B cell (primary cell): ENCODE data around the gene TCHHL1. TPM values are rescaled to one million over a fixed set of nuclear protein-coding genes. Genes with fewer than 3 reads are reported as not detected.

Experiments used
- ATAC-seq: fragments of 200-7000 bp; cut with Tn5 transposase; one replicate; pipeline ENCODE4 v1.10.0; 2021; ENCODE audit warnings: low read depth, mild to moderate bottlenecking, moderate number of reproducible peaks, moderate library complexity
- CTCF ChIA-PET: fragments of 350-600 bp; sonication (Branson Sonifier 250); formaldehyde crosslinking; loops from one replicate; lab custom pipeline; 2021; ENCODE audit warnings: antibody characterized with exemption, inconsistent platforms; lab: Charles Lee
- POLR2A ChIA-PET: fragments of 350-600 bp; sonication (Branson Sonifier 250); formaldehyde crosslinking; loops from one replicate; lab custom pipeline; 2021; ENCODE audit warnings: antibody characterized with exemption; lab: Charles Lee
- DNase-seq: peaks from one replicate; pipeline ENCODE4 v3.0.0; 2013
- H2AFZ ChIP-seq: 2 replicates; pipeline ENCODE4 v1.6.1; 2012; ENCODE audit warnings: mild to moderate bottlenecking, low read depth, low read length; ENCODE audit not compliant: insufficient read depth, poor library complexity, severe bottlenecking
- H3K27ac ChIP-seq, 2 donors: 1 replicate in 1 of 2; 2 replicates in 1 of 2; pipeline ENCODE4 v1.5.1; 2012 to 2013; ENCODE audit warnings: low read length in 2 of 2, mild to moderate bottlenecking in 2 of 2, moderate library complexity in 1 of 2
- H3K27me3 ChIP-seq, 4 experiments: fragments of 200-600 bp in 1 of 4; sonication (generic) in 1 of 4; replicated peaks in 1 of 4; 1 replicate in 2 of 4; 2 replicates in 2 of 4; pipeline versions ENCODE4 v1.6.1 to v1.7.0; 2013 to 2016; ENCODE audit warnings: low read length in 3 of 4, mild to moderate bottlenecking in 2 of 4, mixed read lengths in 1 of 4, moderate library complexity in 1 of 4; ENCODE audit not compliant: insufficient read depth in 4 of 4, control insufficient read depth in 3 of 4; ENCODE audit errors: control extremely low read depth in 1 of 4
- H3K36me3 ChIP-seq, 2 experiments: replicated peaks in 1 of 2; 1 replicate in 1 of 2; 2 replicates in 1 of 2; pipeline versions ENCODE4 v1.6.1 to v1.7.1; 2013; ENCODE audit warnings: low read length in 1 of 2; ENCODE audit not compliant: insufficient read depth in 2 of 2, control insufficient read depth in 1 of 2; ENCODE audit errors: control extremely low read depth in 1 of 2, extremely low read depth in 1 of 2
- H3K4me1 ChIP-seq, 2 donors: fragments of 200-600 bp in 1 of 2; sonication (generic) in 1 of 2; 1 replicate in 1 of 2; 2 replicates in 1 of 2; pipeline versions ENCODE4 v1.5.1 to v1.6.1; 2013 to 2017; ENCODE audit warnings: low read length in 2 of 2; ENCODE audit not compliant: control insufficient read depth in 2 of 2, insufficient read depth in 2 of 2
- H3K4me2 ChIP-seq: replicated peaks from 2 replicates; pipeline ENCODE3; 2012; ENCODE audit warnings: mild to moderate bottlenecking, low read depth, low read length; ENCODE audit not compliant: poor library complexity, severe bottlenecking
- H3K4me3 ChIP-seq, 5 experiments: fragments of 200-600 bp in 1 of 5; sonication (generic) in 1 of 5; 1 replicate in 3 of 5; 2 replicates in 2 of 5; pipeline versions ENCODE4 v1.5.1 to v1.7.0; 2011 to 2016; ENCODE audit warnings: low read length in 4 of 5, mild to moderate bottlenecking in 4 of 5, low read depth in 2 of 5, control low read depth in 1 of 5, moderate library complexity in 1 of 5; ENCODE audit not compliant: insufficient read depth in 1 of 5; ENCODE audit errors: control extremely low read depth in 1 of 5, extremely low read depth in 1 of 5
- H3K79me2 ChIP-seq: fragments of 200-600 bp; sonication (generic); one replicate; pipeline ENCODE4 v1.6.0; 2016; ENCODE audit warnings: low read length; ENCODE audit not compliant: control insufficient read depth, insufficient read depth
- H3K9ac ChIP-seq: fragments of 200-600 bp; sonication (generic); 2 replicates; pipeline ENCODE4 v1.6.1; 2017; ENCODE audit warnings: mild to moderate bottlenecking, low read length, moderate library complexity
- H3K9me3 ChIP-seq, 3 donors: one replicate each; pipeline versions ENCODE4 v1.6.1 to v1.7.1; 2013; ENCODE audit warnings: low read length in 2 of 3; ENCODE audit not compliant: control insufficient read depth in 2 of 3, insufficient read depth in 1 of 3; ENCODE audit errors: control extremely low read depth in 1 of 3
- H4K20me1 ChIP-seq: 2 replicates; pipeline ENCODE4 v1.6.0; 2012; ENCODE audit warnings: mild to moderate bottlenecking, low read length; ENCODE audit not compliant: insufficient read depth, control insufficient read depth, poor library complexity, severe bottlenecking
- H3K27ac Mint-ChIP-seq: one replicate; pipeline ENCODE4 v1.8.0; 2021; ENCODE audit warnings: mixed read lengths
- H3K27me3 Mint-ChIP-seq: one replicate; pipeline ENCODE4 v1.8.0; 2021; ENCODE audit warnings: mixed read lengths
- H3K4me1 Mint-ChIP-seq: one replicate; pipeline ENCODE4 v1.8.0; 2021; ENCODE audit warnings: mixed read lengths
- H3K4me3 Mint-ChIP-seq: one replicate; pipeline ENCODE4 v1.8.0; 2021; ENCODE audit warnings: mixed read lengths
- H3K9me3 Mint-ChIP-seq: one replicate; pipeline ENCODE4 v1.8.0; 2022; ENCODE audit warnings: mixed read lengths; ENCODE audit not compliant: insufficient read depth
- EZH2 ChIP-seq: IDR thresholded peaks from 2 replicates; pipeline ENCODE4 v1.6.1; 2012; ENCODE audit warnings: borderline replicate concordance, low read depth, mild to moderate bottlenecking, moderate library complexity, low read length; ENCODE audit not compliant: insufficient read depth, poor library complexity, severe bottlenecking
- WGBS: methylation state at CpG from one replicate; pipeline ENCODE4 v1.1.5; 2013; ENCODE audit warnings: missing lambda C conversion rate; ENCODE audit not compliant: insufficient coverage; 5-methylcytosine and 5-hydroxymethylcytosine counted together
- intact Hi-C: fragments of 100-400 bp; cut with micrococcal nuclease; formaldehyde crosslinking; loops from one replicate; pipeline ENCODE4 v1.10.0; 2022
- polyA plus RNA-seq: library from polyadenylated mRNA; depleted of rRNA; stranded (reverse); fragments of >200 nt; gene quantifications from 2 replicates; pipeline ENCODE4 v1.2.3, GENCODE V29; 2012
- total RNA-seq, 2 donors: library from RNA; stranded (reverse); fragments of 120-200 nt in 1 of 2; gene quantifications; 1 replicate in 1 of 2; 2 replicates in 1 of 2; pipeline versions ENCODE4 v1.2.3 to v1.2.4, GENCODE V29; 2013 to 2022
- TF ChIP-seq, protein P1 (sequence below): fragments of 200-600 bp; IDR thresholded peaks from one replicate; pipeline ENCODE4 v1.8.0; 2022; ENCODE audit warnings: antibody characterized with exemption, mild to moderate bottlenecking

The TCHHL1 gene
- total and polyA plus RNA-seq, 2 donors (not counting 1 experiment from before 2014, with no cell fraction given) = not detected

DNA sequence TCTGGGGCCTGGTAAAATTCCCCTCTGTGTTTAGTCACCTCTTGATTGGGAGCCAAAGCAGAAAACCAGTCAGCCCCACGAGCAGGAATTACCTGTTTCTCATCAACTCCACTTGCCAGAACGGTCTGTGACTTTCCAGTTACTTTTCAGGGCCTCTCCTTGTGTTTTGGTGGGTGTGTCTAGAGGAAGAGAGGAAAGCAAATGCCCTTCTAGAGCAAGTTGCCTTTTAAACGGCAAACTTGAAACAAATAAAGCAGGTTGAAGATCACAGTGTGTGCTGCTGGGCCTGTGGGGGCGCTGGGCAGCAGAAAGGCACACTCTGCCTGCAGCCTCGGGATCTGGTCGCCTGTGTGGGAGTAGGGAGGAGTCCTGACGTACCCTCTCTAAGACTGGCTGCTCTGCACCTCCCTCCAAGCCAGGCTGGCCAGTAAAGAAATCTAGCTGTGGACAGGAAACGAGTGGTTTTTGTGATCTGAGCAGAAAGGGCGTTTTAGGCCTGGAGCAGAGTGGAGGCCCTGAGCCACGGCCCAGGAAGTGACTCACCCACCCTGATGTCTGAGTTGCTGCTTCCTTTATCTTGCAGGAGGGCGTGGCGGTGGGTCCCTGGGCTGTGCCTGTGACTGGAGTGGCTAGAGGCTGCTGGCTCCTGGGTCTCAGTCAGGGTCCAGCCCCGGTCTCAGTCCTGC, 41.0 kb downstream of the TCHHL1 start:
- H3K4me2 ChIP-seq = peak overlapping the region; percentile 66

More for the DNA sequence above, 41.0 kb downstream of the TCHHL1 start:
- TF ChIP-seq, protein P1, sequence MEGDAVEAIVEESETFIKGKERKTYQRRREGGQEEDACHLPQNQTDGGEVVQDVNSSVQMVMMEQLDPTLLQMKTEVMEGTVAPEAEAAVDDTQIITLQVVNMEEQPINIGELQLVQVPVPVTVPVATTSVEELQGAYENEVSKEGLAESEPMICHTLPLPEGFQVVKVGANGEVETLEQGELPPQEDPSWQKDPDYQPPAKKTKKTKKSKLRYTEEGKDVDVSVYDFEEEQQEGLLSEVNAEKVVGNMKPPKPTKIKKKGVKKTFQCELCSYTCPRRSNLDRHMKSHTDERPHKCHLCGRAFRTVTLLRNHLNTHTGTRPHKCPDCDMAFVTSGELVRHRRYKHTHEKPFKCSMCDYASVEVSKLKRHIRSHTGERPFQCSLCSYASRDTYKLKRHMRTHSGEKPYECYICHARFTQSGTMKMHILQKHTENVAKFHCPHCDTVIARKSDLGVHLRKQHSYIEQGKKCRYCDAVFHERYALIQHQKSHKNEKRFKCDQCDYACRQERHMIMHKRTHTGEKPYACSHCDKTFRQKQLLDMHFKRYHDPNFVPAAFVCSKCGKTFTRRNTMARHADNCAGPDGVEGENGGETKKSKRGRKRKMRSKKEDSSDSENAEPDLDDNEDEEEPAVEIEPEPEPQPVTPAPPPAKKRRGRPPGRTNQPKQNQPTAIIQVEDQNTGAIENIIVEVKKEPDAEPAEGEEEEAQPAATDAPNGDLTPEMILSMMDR = peak; percentile 48
- no peak for TF ChIP-seq EZH2
- Histone ChIP-seq H3K4me1 (peaks cover 17 to 19% of the 10 kb centered on the region in 2 donors), H3K4me3 (peak overlapping the region in 4 of 5 experiments; percentile 14 to 30 (median 19)), H3K27ac (peak overlapping the region; percentile 93 to 97), H3K27me3 (no peaks in the 10 kb centered on the region), H3K9ac (peak overlapping the region; percentile 52), H2AFZ (peak overlapping the region; percentile 95), H3K9me3 (peaks cover 0 to 8% (median 0%) of the 10 kb centered on the region in 3 donors), H3K79me2 (no peaks in the 10 kb centered on the region), H3K36me3 (no peaks in the 10 kb centered on the region), H4K20me1 (no peaks in the 10 kb centered on the region)
- peak; percentile 92 for ATAC-seq
- 1% methylated on average over 10 of the region's 13 CpGs for WGBS
- Mint-ChIP-seq H3K4me3 (peak overlapping the region; percentile 76), H3K9me3 (no peaks in the 10 kb centered on the region), H3K27ac (peak overlapping the region; percentile 97), H3K27me3 (peaks cover 5% of the 10 kb centered on the region), H3K4me1 (peaks cover 16% of the 10 kb centered on the region)
- ChIA-PET CTCF (interaction anchor here (1.0 to 3.8 kb wide), 7 partner anchors 9 to 411 kb away, joined by 3 to 35 read pairs (median 10); partner anchors contain the start of gene S100A11), POLR2A (interaction anchor here (0.7 kb wide), 1 partner anchor 1685 kb away, joined by 3 read pairs; no protein-coding TSS in a partner anchor)
- DNase-seq = peak; percentile 88
- intact Hi-C loops = loop anchor here (1.0 to 5.0 kb wide), 4 partner anchors 12 to 412 kb away; partner anchors contain the start of genes TDRKH and THEM4
